Gastrocnemius medialis (tissue), 4 donors: ENCODE results near the gene ATM. TPM values are rescaled to one million over a fixed set of nuclear protein-coding genes. Genes with fewer than 3 reads are reported as not detected.

Experiments used
- ATAC-seq, 2 donors: fragments of 150-250 bp; one replicate each; pipeline ENCODE4 v1.9.1; 2016
- DNase-seq, 2 donors: peaks; one replicate each; pipeline ENCODE4 v3.0.0-alpha.2; 2019
- H3K27ac ChIP-seq, 4 donors: fragments of 200-600 bp; sonication (generic); 1 replicate in 1 of 4; 2 replicates in 3 of 4; pipeline ENCODE4 v1.5.1; 2016 to 2018; ENCODE audit warnings: mild to moderate bottlenecking in 2 of 4, moderate library complexity in 1 of 4
- H3K27me3 ChIP-seq, 3 donors: fragments of 200-600 bp; sonication (generic) in 2 of 3; 1 replicate in 1 of 3; 2 replicates in 2 of 3; pipeline versions ENCODE4 v1.5.1 to v1.6.0; 2016 to 2019; ENCODE audit warnings: mild to moderate bottlenecking in 1 of 3, moderate library complexity in 1 of 3
- H3K36me3 ChIP-seq, 2 donors: fragments of 200-600 bp; sonication (generic) in 1 of 2; one replicate each; pipeline ENCODE4 v1.5.1; 2017 to 2018
- H3K4me1 ChIP-seq, 2 donors: fragments of 200-600 bp; sonication (generic) in 1 of 2; one replicate each; pipeline ENCODE4 v1.5.1; 2016 to 2017; ENCODE audit warnings: mild to moderate bottlenecking in 2 of 2
- H3K4me3 ChIP-seq, 4 donors: fragments of 200-600 bp; sonication (generic) in 3 of 4; 1 replicate in 1 of 4; 2 replicates in 3 of 4; pipeline ENCODE4 v1.5.1; 2016 to 2019; ENCODE audit warnings: mild to moderate bottlenecking in 2 of 4
- H3K9me3 ChIP-seq, 3 donors: fragments of 200-600 bp; sonication (generic) in 2 of 3; 1 replicate in 1 of 3; 2 replicates in 2 of 3; pipeline ENCODE4 v1.5.1; 2016 to 2019
- CTCF ChIP-seq, 5 experiments: fragments of 450-650 bp in 3 of 5; fragments of 200-600 bp in 2 of 5; sonication (generic) in 2 of 5; IDR thresholded peaks in 4 of 5; conservative IDR thresholded peaks in 1 of 5; 1 replicate in 4 of 5; 2 replicates in 1 of 5; pipeline ENCODE4 v1.5.1; 2016 to 2019; ENCODE audit warnings: antibody characterized with exemption in 5 of 5, mild to moderate bottlenecking in 3 of 5, moderate library complexity in 3 of 5
- POLR2A ChIP-seq, 2 donors: fragments of 450-650 bp; IDR thresholded peaks; one replicate each; pipeline ENCODE4 v1.6.1; 2017; ENCODE audit warnings: antibody characterized with exemption in 2 of 2, mild to moderate bottlenecking in 2 of 2, moderate library complexity in 2 of 2
- in situ Hi-C, 4 donors: fragments of 200-750 bp; cut with MboI; loops; one replicate each; pipeline versions ENCODE4 v1.15.0 to v1.8.0; 2017; ENCODE audit warnings: low sequenced_read_pairs in 4 of 4
- intact Hi-C: fragments of 100-400 bp; cut with DNase I; formaldehyde crosslinking; loops from one replicate; pipeline ENCODE4 v1.15.1; 2023; ENCODE audit warnings: low total_unique reads
- total RNA-seq, 4 donors: library from RNA; depleted of rRNA; stranded (reverse); fragments of >200 nt; gene quantifications; one replicate each; pipeline versions ENCODE4 v1.1.0 to v1.2.3, GENCODE V29; 2016

ATM gene
- total RNA-seq, 4 donors from 2014 or later: 9.3 to 21.6 (median 15.9) TPM

DNA sequence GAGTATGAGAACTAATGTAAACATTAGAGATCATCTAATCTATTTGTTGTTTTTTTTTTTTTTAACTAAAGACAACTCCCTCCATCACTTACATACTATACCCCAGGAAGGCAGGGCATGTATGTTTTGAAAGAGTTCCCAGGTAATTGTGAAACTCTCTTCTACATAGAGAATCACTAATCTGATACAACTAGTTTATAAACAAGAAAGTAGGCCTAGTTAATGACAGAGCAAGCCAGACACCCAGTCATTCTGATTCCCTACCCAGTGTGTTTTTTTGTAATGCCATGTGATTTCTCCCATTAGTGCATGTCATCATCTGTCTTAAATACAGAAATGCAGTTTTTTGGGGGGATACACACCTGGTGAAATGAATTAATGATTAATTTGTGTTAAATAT lies 123.6 kb downstream of the ATM start:
- Histone ChIP-seq H3K4me3 (no peak overlapping the region), H3K9me3 (no peaks in the 10 kb centered on the region), H3K27ac (no peak overlapping the region), H3K27me3 (no peaks in the 10 kb centered on the region), H3K36me3 (peaks cover 0 to 39% of the 10 kb centered on the region in 2 donors), H3K4me1 (no peaks in the 10 kb centered on the region)
- TF ChIP-seq POLR2A (IDR thresholded peaks at IDR 0.05): no peak
- no peak for ATAC-seq
- intact Hi-C loops (no loop called here), in situ Hi-C loops (no loop called here)
- DNase-seq: no peak

GRCh38 chr11:108351468-108351867 lies 128.6 kb downstream of the ATM start:
- no peak for ATAC-seq
- no peaks in the 10 kb centered on the region for H3K27me3 ChIP-seq
- H3K9me3 ChIP-seq: no peaks in the 10 kb centered on the region
- H3K4me3 ChIP-seq: no peak overlapping the region
- TF ChIP-seq CTCF (IDR thresholded peaks at IDR 0.05 in 4 of 5, conservative IDR thresholded peaks at IDR 0.05 in 1 of 5) (no peak), POLR2A (IDR thresholded peaks at IDR 0.05) (no peak)
- DNase-seq: no peak
- intact Hi-C loops (no loop called here), in situ Hi-C loops (no loop called here)
- no peak overlapping the region for H3K27ac ChIP-seq
- no peaks in the 10 kb centered on the region for H3K4me1 ChIP-seq
- H3K36me3 ChIP-seq: peaks cover 0 to 64% of the 10 kb centered on the region in 2 donors

DNA sequence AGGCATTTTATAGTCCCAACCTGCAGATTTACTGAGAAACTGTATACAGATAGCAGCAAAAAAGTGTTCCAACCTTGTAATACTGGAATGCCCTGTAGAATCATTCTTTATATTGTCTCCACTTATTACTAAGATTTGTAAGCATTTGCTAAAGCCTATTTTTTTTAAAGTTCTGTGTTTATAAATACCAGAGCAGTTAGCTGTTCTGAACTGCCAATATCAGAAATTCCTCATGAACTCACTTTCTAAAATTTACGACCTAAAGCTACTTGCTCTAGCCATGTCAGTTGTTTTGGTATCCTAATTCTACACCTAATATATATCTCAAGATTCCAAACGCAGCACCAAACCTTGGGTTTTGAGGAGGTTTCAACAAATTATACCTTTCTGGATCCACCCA lies 141.3 kb downstream of the ATM start:
- Histone ChIP-seq H3K4me3 (no peak overlapping the region), H3K9me3 (no peaks in the 10 kb centered on the region), H3K27me3 (no peaks in the 10 kb centered on the region), H3K4me1 (no peaks in the 10 kb centered on the region), H3K27ac (no peak overlapping the region), H3K36me3 (peaks cover 0 to 14% of the 10 kb centered on the region in 2 donors)
- in situ Hi-C loops: no loop called here
- DNase-seq: no peak
- intact Hi-C loops: no loop called here
- TF ChIP-seq POLR2A (IDR thresholded peaks at IDR 0.05) (no peak), CTCF (IDR thresholded peaks at IDR 0.05 in 4 of 5, conservative IDR thresholded peaks at IDR 0.05 in 1 of 5) (no peak)
- ATAC-seq: no peak

DNA sequence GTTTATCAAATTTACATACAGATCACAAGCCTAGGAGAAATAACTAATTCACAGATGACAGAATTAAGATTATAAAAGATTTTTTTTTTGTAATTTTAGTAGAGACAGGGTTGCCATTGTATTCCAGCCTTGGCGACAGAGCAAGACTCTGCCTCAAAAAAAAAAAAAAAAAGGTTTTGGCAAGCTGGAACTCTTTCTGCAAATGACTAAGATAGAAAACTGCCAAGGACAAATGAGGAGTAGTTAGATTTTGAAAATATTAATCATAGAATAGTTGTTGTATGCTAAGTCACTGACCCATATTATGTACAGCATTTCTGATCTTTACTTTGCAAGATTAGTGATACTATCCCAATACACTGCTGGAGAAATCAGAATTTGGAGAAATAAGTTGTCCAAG lies 145.3 kb downstream of the ATM start:
- DNase-seq: no peak
- intact Hi-C loops: no loop called here
- in situ Hi-C loops: no loop called here
- H3K36me3 ChIP-seq: peaks cover 0 to 14% of the 10 kb centered on the region in 2 donors
- no peaks in the 10 kb centered on the region for H3K9me3 ChIP-seq
- no peak overlapping the region for H3K27ac ChIP-seq
- TF ChIP-seq CTCF (IDR thresholded peaks at IDR 0.05 in 4 of 5, conservative IDR thresholded peaks at IDR 0.05 in 1 of 5) (no peak), POLR2A (IDR thresholded peaks at IDR 0.05) (no peak)
- no peaks in the 10 kb centered on the region for H3K27me3 ChIP-seq
- no peaks in the 10 kb centered on the region for H3K4me1 ChIP-seq
- H3K4me3 ChIP-seq: no peak overlapping the region
- ATAC-seq: no peak

DNA sequence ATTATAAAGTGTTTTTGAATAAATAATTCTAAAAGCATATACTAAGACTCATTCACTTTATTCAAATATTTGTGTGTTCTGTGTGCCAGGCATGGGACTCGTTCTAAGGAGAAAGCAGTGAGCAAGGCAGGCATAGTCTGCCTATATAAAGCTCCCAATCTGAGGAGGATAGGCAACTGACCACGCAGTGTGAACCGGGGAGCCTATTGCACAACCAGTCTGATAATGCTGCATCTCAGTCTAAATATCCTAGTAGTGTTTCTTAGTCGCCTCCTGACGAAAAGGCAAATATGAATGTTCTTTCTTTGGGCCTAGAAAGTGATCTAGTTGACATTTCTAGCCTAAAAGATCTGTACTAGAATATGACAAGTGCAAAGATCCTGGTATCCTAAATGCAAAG lies 146.2 kb downstream of the ATM start:
- Histone ChIP-seq H3K4me1 (no peaks in the 10 kb centered on the region), H3K9me3 (no peaks in the 10 kb centered on the region), H3K4me3 (no peak overlapping the region), H3K36me3 (peaks cover 0 to 14% of the 10 kb centered on the region in 2 donors), H3K27me3 (no peaks in the 10 kb centered on the region), H3K27ac (no peak overlapping the region)
- DNase-seq (no peak), ATAC-seq (no peak)
- TF ChIP-seq POLR2A (IDR thresholded peaks at IDR 0.05): no peak
- no peak for TF ChIP-seq CTCF (IDR thresholded peaks at IDR 0.05 in 4 of 5, conservative IDR thresholded peaks at IDR 0.05 in 1 of 5)
- intact Hi-C loops: no loop called here
- in situ Hi-C loops: no loop called here
